ENCODE data around the gene TNFRSF13B. TPM values are rescaled to one million over a fixed set of nuclear protein-coding genes. Genes with fewer than 3 reads are reported as not detected.
"Not testable (repeated sequence)": the region's sequence is repeated elsewhere in the genome, so short reads cannot be mapped to it uniquely, and the experiment has no call there.

Gene TNFRSF13B
- total RNA-seq, 1 donor from 2014 or later = not detected

DNA sequence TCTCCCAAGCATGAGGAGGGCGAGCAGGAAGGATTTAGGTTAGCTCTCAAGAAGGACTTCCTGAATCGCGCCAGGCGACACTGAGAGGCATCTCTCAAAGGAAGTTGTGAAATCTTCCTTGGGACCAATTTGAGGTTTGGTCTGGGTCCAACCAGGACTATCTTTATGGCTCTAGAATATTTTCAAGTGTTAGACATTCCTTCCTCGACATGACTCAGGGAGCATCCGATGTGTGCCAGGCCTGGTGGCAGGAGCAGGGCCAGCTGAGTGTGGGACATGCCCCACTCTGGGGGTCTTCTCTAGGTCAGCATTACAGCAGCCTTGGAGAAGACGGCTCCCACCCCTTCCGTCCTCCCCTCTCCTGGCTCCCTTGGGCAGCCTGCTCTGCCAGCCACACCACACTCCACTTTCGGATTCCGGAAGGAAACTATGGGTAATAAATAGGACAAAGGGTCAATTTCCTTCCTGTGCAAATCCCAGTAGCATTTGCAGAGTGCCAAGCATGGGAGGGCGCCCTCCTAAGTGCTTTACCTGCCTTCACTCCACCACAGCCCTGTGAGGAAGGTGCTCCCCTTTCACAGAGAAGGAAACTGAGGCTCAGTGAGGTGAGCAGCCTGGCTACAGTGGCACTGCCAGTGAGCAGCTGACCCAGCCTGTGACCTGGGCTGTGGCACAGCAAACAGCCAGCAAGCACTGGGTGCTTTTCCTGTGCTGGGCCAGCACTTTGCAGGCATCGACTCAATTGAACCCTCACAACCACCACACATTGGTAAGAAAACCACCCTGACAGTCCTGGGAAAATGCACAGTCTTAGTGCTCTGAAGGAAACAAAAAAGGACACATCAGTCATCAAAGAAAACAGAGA lies 39.4 kb upstream of the TNFRSF13B start:
- H3K27ac Mint-ChIP-seq (ENCODE audit: unreplicated experiment) = peak overlapping the region; percentile 60
- H3K9me3 Mint-ChIP-seq (ENCODE audit: unreplicated experiment); DNase-seq (ENCODE audit: extremely low spot score, unreplicated experiment); H3K4me1 Mint-ChIP-seq (ENCODE audit: unreplicated experiment); H3K36me3 Mint-ChIP-seq (ENCODE audit: unreplicated experiment); H3K4me3 Mint-ChIP-seq (ENCODE audit: unreplicated experiment); H3K27me3 Mint-ChIP-seq (ENCODE audit: unreplicated experiment): not testable (repeated sequence)

GRCh38 chr17:17010545-17011034 lies 38.7 kb upstream of the TNFRSF13B start:
- H3K4me3 Mint-ChIP-seq (ENCODE audit: unreplicated experiment); H3K9me3 Mint-ChIP-seq (ENCODE audit: unreplicated experiment); H3K36me3 Mint-ChIP-seq (ENCODE audit: unreplicated experiment); DNase-seq (ENCODE audit: extremely low spot score, unreplicated experiment); H3K27me3 Mint-ChIP-seq (ENCODE audit: unreplicated experiment); H3K4me1 Mint-ChIP-seq (ENCODE audit: unreplicated experiment): not testable (repeated sequence)
- H3K27ac Mint-ChIP-seq (ENCODE audit: unreplicated experiment) = peak overlapping the region; percentile 60

DNA sequence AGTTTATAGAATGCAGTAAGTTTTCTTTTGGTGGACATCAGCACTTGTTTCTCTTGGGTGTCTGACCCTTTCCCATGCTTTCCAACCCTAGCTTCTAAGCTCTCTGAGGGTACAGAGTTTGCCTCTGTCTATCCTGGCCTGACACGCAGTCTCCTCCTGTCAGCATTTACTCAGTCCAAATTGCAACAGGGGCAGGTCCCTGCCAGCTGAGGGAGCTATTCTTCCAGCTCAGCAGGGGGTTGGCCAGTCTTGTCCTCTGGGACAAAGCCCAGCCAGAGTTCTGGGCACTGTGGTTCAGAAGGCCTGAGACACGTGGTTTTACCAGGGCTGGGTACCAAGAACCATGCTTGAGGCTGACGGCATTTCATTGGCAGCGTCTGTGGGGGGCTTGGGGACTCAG lies 38.1 kb upstream of the TNFRSF13B start:
- DNase-seq (ENCODE audit: extremely low spot score, unreplicated experiment); H3K4me3 Mint-ChIP-seq (ENCODE audit: unreplicated experiment); H3K36me3 Mint-ChIP-seq (ENCODE audit: unreplicated experiment); H3K27me3 Mint-ChIP-seq (ENCODE audit: unreplicated experiment); H3K9me3 Mint-ChIP-seq (ENCODE audit: unreplicated experiment); H3K27ac Mint-ChIP-seq (ENCODE audit: unreplicated experiment): not testable (repeated sequence)
- TF ChIP-seq CTCF (IDR thresholded peaks at IDR 0.05) = peak; percentile 19
- H3K4me1 Mint-ChIP-seq (ENCODE audit: unreplicated experiment) = peaks cover 12% of the 10 kb centered on the region

- H3K4me3 Mint-ChIP-seq (ENCODE audit: unreplicated experiment); H3K27ac Mint-ChIP-seq (ENCODE audit: unreplicated experiment); H3K36me3 Mint-ChIP-seq (ENCODE audit: unreplicated experiment); DNase-seq (ENCODE audit: extremely low spot score, unreplicated experiment); H3K27me3 Mint-ChIP-seq (ENCODE audit: unreplicated experiment); H3K9me3 Mint-ChIP-seq (ENCODE audit: unreplicated experiment): not testable (repeated sequence)
- H3K4me1 Mint-ChIP-seq (ENCODE audit: unreplicated experiment) = peaks cover 23% of the 10 kb centered on the region
Observed at GRCh38 chr17:17008621-17009397, 36.9 kb upstream of the TNFRSF13B start.

- not testable (repeated sequence) for H3K4me3 Mint-ChIP-seq (ENCODE audit: unreplicated experiment); DNase-seq (ENCODE audit: extremely low spot score, unreplicated experiment); H3K9me3 Mint-ChIP-seq (ENCODE audit: unreplicated experiment); H3K36me3 Mint-ChIP-seq (ENCODE audit: unreplicated experiment); H3K27me3 Mint-ChIP-seq (ENCODE audit: unreplicated experiment); H3K27ac Mint-ChIP-seq (ENCODE audit: unreplicated experiment)
- H3K4me1 Mint-ChIP-seq (ENCODE audit: unreplicated experiment) = peaks cover 23% of the 10 kb centered on the region
Observed at GRCh38 chr17:17007891-17008290, 36.0 kb upstream of the TNFRSF13B start.

DNA sequence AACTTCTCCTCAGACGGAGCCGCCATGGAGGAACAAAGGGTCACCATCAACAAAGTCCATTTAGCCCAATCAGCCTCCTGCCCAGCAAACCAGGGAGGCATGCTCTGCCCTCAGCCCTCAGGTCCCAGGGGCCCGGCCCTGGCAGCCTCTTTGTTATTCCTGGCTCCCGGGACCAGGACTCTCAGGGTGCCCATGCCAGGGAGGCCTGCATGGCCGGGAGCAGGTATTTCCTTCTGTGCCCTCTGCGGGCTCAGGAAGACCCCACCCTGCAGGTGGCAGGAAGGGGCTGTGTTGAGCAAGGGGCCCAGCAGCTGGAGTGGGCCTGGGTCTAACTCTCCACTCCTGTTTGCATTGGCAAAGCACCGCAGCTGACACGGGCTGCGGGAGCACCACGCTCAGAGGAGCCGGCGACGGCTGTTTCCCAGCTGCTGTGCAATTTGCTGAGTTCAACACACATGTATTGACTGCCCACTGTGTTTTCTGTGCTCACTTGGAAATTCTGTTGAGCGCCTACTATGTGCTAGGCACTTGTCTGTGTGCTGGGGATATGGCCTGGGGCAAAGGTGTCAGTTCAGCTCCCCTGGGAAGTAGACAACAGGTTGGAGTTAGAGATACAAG lies 33.2 kb upstream of the TNFRSF13B start:
- not testable (repeated sequence) for H3K27me3 Mint-ChIP-seq (ENCODE audit: unreplicated experiment); H3K9me3 Mint-ChIP-seq (ENCODE audit: unreplicated experiment); H3K27ac Mint-ChIP-seq (ENCODE audit: unreplicated experiment); H3K36me3 Mint-ChIP-seq (ENCODE audit: unreplicated experiment); H3K4me3 Mint-ChIP-seq (ENCODE audit: unreplicated experiment); DNase-seq (ENCODE audit: extremely low spot score, unreplicated experiment)
- peaks cover 30% of the 10 kb centered on the region for H3K4me1 Mint-ChIP-seq (ENCODE audit: unreplicated experiment)

- DNase-seq (ENCODE audit: extremely low spot score, unreplicated experiment) = no peak
- TF ChIP-seq CTCF (IDR thresholded peaks at IDR 0.05) = no peak
- Mint-ChIP-seq H3K27ac (ENCODE audit: unreplicated experiment) (no peak overlapping the region), H3K4me3 (ENCODE audit: unreplicated experiment) (no peak overlapping the region), H3K9me3 (ENCODE audit: unreplicated experiment) (no peaks in the 10 kb centered on the region), H3K36me3 (ENCODE audit: unreplicated experiment) (no peaks in the 10 kb centered on the region), H3K4me1 (ENCODE audit: unreplicated experiment) (peaks cover 26% of the 10 kb centered on the region), H3K27me3 (ENCODE audit: unreplicated experiment) (peaks cover 3% of the 10 kb centered on the region)
Observed at GRCh38 chr17:17004251-17004996, 32.5 kb upstream of the TNFRSF13B start.

DNA sequence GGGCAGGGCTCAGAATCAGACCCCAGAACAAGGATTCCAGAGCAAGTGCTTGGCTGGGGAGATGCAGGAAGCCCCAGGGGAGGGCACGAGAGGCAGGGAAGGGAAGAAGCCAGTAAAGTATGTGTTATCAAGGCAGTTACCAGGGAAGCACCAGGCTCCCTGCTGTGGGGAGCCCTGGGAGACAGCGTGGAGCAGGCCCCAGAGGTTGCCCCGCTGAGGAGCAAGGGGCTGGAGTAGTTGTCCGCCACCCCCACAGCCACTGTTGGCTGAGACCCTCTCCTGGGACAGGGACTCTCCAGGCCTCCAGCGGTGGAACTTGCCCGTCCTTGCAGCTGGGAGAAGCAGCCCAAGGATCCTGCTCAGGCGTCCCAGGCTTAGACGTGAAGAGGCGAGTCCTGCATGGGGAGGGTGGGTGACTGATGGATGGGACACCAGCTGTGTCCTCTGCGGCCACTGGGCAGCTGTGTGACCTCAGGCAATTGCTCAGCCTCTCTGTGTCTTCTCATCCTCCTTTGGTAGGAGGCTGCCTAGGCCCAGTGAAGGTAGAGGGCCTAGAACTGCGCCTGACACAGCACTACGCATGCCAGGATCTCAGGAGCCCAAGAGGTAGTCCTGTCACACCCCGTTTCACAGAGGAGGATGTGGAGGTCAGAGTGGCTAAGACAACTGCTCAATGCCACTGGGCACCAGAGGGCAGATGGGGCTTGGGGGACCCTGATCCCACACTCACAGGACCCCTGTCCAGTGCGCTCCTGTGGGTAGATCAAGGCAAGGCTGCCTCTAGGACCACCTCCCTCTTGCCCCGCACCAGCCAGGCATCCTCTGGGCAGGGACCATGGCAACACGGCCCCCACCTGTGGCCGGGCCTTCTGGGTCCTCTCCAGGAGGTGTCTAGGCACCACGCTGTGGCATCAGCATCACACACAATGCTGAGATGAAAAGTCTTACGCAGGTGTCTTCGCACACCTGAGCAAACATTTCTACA lies 31.1 kb upstream of the TNFRSF13B start:
- not testable (repeated sequence) for H3K4me3 Mint-ChIP-seq (ENCODE audit: unreplicated experiment); DNase-seq (ENCODE audit: extremely low spot score, unreplicated experiment); H3K27ac Mint-ChIP-seq (ENCODE audit: unreplicated experiment); H3K36me3 Mint-ChIP-seq (ENCODE audit: unreplicated experiment); H3K9me3 Mint-ChIP-seq (ENCODE audit: unreplicated experiment); H3K27me3 Mint-ChIP-seq (ENCODE audit: unreplicated experiment)
- peaks cover 26% of the 10 kb centered on the region for H3K4me1 Mint-ChIP-seq (ENCODE audit: unreplicated experiment)
